AG04450 (cell line): ENCODE data around the gene FEZF1. TPM values are rescaled to one million over a fixed set of nuclear protein-coding genes. Genes with fewer than 3 reads are reported as not detected.

Source experiments
- CTCF ChIA-PET: fragments of 300-600, 350-600 bp; formaldehyde crosslinking; extraction: SDS; loops from one replicate; lab custom pipeline; 2022; ENCODE audit warnings: antibody characterized with exemption, inconsistent platforms; lab: Charles Lee
- POLR2A ChIA-PET: fragments of 350-600 bp; formaldehyde crosslinking; extraction: SDS; loops from one replicate; lab custom pipeline; 2021; ENCODE audit warnings: antibody characterized with exemption, inconsistent platforms; lab: Yijun Ruan, JAX
- DNase-seq: peaks from one replicate; pipeline ENCODE4 v3.0.0-alpha.2; 2011; ENCODE audit warnings: low read depth, low spot score
- H3K27ac ChIP-seq: one replicate; pipeline ENCODE4 v1.5.1; 2012; ENCODE audit warnings: low read depth, low read length, control low read depth
- H3K27me3 ChIP-seq: one replicate; pipeline ENCODE4 v1.6.0; 2012; ENCODE audit warnings: low read length; ENCODE audit not compliant: control insufficient read depth, insufficient read depth
- H3K4me3 ChIP-seq: 2 replicates; pipeline ENCODE4 v1.5.1; 2011; ENCODE audit warnings: mild to moderate bottlenecking, low read depth, low read length, control low read depth
- H3K9me3 ChIP-seq: 2 replicates; pipeline ENCODE4 v1.5.1; 2012; ENCODE audit warnings: low read length; ENCODE audit not compliant: control insufficient read depth, insufficient read depth
- CTCF ChIP-seq: IDR thresholded peaks from 2 replicates; pipeline ENCODE4 v1.5.1; 2011; ENCODE audit warnings: low read depth, low read length, control low read depth, inconsistent platforms
- polyA plus RNA-seq: library from polyadenylated mRNA; depleted of rRNA; stranded (reverse); fragments of >200 nt; gene quantifications from 2 replicates; pipeline ENCODE4 v1.2.3, GENCODE V29; 2011

The FEZF1 gene
- polyA plus RNA-seq, 1 experiment, result not detected

- peaks cover 47% of the 10 kb centered on the region for H3K27me3 ChIP-seq
- TF ChIP-seq CTCF, result no peak
- peaks cover 2% of the 10 kb centered on the region; the same call in 1 of the 2 replicates for H3K9me3 ChIP-seq
- H3K27ac ChIP-seq, result no peak overlapping the region
- no peak overlapping the region for H3K4me3 ChIP-seq
- no peak for DNase-seq
- CTCF ChIA-PET, result no interaction called here
- POLR2A ChIA-PET, result no interaction called here
Measured at GRCh38 chr7:122300211-122300932, 4.2 kb downstream of the FEZF1 start.

GRCh38 chr7:122299624-122300210 is 4.8 kb downstream of the FEZF1 start:
- ChIA-PET CTCF (no interaction called here), POLR2A (no interaction called here)
- peaks cover 2% of the 10 kb centered on the region; the same call in 1 of the 2 replicates for H3K9me3 ChIP-seq
- no peak overlapping the region for H3K27ac ChIP-seq
- DNase-seq, result no peak
- no peak for TF ChIP-seq CTCF
- peaks cover 42% of the 10 kb centered on the region for H3K27me3 ChIP-seq
- no peak overlapping the region for H3K4me3 ChIP-seq

- Histone ChIP-seq H3K9me3 (peaks cover 2% of the 10 kb centered on the region; the same call in 1 of the 2 replicates), H3K4me3 (no peak overlapping the region), H3K27ac (no peak overlapping the region), H3K27me3 (peaks cover 31% of the 10 kb centered on the region)
- TF ChIP-seq CTCF, result no peak
- no peak for DNase-seq
- POLR2A ChIA-PET, result no interaction called here
- CTCF ChIA-PET, result no interaction called here
Measured at GRCh38 chr7:122298618-122299017, 5.9 kb downstream of the FEZF1 start.

GRCh38 chr7:122298131-122298530 is 6.4 kb downstream of the FEZF1 start:
- Histone ChIP-seq H3K27me3 (peaks cover 29% of the 10 kb centered on the region), H3K27ac (no peak overlapping the region), H3K4me3 (no peak overlapping the region), H3K9me3 (peaks cover 2% of the 10 kb centered on the region; the same call in 1 of the 2 replicates)
- ChIA-PET CTCF (no interaction called here), POLR2A (no interaction called here)
- no peak for TF ChIP-seq CTCF
- no peak for DNase-seq

GRCh38 chr7:122291189-122291588 is 13.4 kb downstream of the FEZF1 start:
- CTCF ChIA-PET, result no interaction called here
- POLR2A ChIA-PET, result no interaction called here

More at GRCh38 chr7:122291189-122291588, 13.4 kb downstream of the FEZF1 start:
- no peak for DNase-seq
- Histone ChIP-seq H3K27ac (no peak overlapping the region), H3K27me3 (no peaks in the 10 kb centered on the region), H3K9me3 (no peaks in the 10 kb centered on the region), H3K4me3 (no peak overlapping the region)
- no peak for TF ChIP-seq CTCF
